SH-SY5Y (cell line): Measurements from ENCODE around the gene SLITRK2.

Source experiments
- GATA2 ChIP-seq: IDR thresholded peaks from 2 replicates; pipeline ENCODE4 v1.6.1; 2011; ENCODE audit warnings: mild to moderate bottlenecking, low read depth, low read length
- GATA3 ChIP-seq: IDR thresholded peaks from 2 replicates; pipeline ENCODE4 v1.6.1; 2011; ENCODE audit warnings: low read depth, mild to moderate bottlenecking, low read length, moderate library complexity

DNA sequence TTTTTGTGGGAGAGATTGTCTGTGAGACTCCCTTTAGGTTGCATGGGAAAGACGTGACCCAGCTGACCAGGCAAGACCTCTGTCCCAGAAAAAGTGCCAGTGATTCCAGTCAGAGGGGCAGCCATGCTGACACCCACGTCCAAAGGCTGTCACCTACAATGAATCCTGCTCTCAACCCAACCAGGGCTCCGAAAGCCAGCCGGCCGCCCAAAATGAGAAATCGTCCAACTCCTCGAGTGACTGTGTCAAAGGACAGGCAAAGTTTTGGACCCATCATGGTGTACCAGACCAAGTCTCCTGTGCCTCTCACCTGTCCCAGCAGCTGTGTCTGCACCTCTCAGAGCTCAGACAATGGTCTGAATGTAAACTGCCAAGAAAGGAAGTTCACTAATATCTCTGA lies 5.5 kb downstream of the SLITRK2 start:
- no peak for TF ChIP-seq GATA2
- TF ChIP-seq GATA3, result no peak
